Panc1 (cell line): ENCODE measurements around the gene VAPA.
"Not testable (repeated sequence)": the region's sequence is repeated elsewhere in the genome, so short reads cannot be mapped to it uniquely, and the experiment has no call there.

Source experiments
- POLR2AphosphoS5 ChIP-seq: IDR thresholded peaks from 2 replicates; pipeline ENCODE4 v1.6.1; 2012; ENCODE audit warnings: mild to moderate bottlenecking, low read depth, low read length, moderate library complexity
- SIN3A ChIP-seq: IDR thresholded peaks from 2 replicates; pipeline ENCODE4 v1.6.1; 2012; ENCODE audit warnings: low read depth, mild to moderate bottlenecking, low read length, moderate library complexity, borderline replicate concordance; ENCODE audit not compliant: insufficient read depth
- TCF7L2 ChIP-seq: IDR thresholded peaks from 2 replicates; pipeline ENCODE4 v1.6.1; 2011; ENCODE audit warnings: mild to moderate bottlenecking, low read depth, low read length, inconsistent platforms
- TF ChIP-seq, protein P1 (sequence below): fragments of 450-650 bp; IDR thresholded peaks from 2 replicates; pipeline ENCODE4 v1.5.1; 2017; ENCODE audit warnings: mild to moderate bottlenecking
- TF ChIP-seq, protein P2 (sequence below), 2 experiments: IDR thresholded peaks; 2 replicates each; pipeline ENCODE4 v1.6.1; 2011 to 2012; ENCODE audit warnings: low read depth in 2 of 2, control low read depth in 1 of 2, low read length in 1 of 2, mild to moderate bottlenecking in 1 of 2, moderate library complexity in 1 of 2; ENCODE audit not compliant: insufficient read depth in 1 of 2

DNA sequence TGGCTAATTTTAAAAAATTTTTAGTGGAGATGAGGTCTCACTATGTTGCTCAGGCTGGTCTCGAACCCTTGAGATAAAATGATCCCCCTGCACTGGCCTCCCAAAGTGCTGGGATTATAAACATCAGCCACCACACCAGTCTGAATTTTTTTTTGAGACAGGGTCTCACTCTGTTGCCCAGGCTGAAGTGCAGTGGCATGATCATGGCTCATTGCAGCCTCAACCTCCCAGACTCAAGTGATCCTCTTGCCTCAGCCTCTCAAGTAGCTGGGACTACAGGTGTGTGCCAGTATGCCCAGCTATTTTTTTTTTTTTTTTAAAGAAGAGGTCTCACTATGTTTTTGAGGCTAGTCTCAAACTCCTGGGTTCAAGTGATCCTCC is 14.3 kb upstream of the VAPA start:
- TF ChIP-seq, protein P1, sequence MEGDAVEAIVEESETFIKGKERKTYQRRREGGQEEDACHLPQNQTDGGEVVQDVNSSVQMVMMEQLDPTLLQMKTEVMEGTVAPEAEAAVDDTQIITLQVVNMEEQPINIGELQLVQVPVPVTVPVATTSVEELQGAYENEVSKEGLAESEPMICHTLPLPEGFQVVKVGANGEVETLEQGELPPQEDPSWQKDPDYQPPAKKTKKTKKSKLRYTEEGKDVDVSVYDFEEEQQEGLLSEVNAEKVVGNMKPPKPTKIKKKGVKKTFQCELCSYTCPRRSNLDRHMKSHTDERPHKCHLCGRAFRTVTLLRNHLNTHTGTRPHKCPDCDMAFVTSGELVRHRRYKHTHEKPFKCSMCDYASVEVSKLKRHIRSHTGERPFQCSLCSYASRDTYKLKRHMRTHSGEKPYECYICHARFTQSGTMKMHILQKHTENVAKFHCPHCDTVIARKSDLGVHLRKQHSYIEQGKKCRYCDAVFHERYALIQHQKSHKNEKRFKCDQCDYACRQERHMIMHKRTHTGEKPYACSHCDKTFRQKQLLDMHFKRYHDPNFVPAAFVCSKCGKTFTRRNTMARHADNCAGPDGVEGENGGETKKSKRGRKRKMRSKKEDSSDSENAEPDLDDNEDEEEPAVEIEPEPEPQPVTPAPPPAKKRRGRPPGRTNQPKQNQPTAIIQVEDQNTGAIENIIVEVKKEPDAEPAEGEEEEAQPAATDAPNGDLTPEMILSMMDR = not testable (repeated sequence)
- TF ChIP-seq, protein P2, sequence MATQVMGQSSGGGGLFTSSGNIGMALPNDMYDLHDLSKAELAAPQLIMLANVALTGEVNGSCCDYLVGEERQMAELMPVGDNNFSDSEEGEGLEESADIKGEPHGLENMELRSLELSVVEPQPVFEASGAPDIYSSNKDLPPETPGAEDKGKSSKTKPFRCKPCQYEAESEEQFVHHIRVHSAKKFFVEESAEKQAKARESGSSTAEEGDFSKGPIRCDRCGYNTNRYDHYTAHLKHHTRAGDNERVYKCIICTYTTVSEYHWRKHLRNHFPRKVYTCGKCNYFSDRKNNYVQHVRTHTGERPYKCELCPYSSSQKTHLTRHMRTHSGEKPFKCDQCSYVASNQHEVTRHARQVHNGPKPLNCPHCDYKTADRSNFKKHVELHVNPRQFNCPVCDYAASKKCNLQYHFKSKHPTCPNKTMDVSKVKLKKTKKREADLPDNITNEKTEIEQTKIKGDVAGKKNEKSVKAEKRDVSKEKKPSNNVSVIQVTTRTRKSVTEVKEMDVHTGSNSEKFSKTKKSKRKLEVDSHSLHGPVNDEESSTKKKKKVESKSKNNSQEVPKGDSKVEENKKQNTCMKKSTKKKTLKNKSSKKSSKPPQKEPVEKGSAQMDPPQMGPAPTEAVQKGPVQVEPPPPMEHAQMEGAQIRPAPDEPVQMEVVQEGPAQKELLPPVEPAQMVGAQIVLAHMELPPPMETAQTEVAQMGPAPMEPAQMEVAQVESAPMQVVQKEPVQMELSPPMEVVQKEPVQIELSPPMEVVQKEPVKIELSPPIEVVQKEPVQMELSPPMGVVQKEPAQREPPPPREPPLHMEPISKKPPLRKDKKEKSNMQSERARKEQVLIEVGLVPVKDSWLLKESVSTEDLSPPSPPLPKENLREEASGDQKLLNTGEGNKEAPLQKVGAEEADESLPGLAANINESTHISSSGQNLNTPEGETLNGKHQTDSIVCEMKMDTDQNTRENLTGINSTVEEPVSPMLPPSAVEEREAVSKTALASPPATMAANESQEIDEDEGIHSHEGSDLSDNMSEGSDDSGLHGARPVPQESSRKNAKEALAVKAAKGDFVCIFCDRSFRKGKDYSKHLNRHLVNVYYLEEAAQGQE (IDR thresholded peaks at IDR 0.05; ENCODE audit: insufficient read depth in 1 of 2, low read depth in 2 of 2, low read length in 1 of 2) = not testable (repeated sequence)
- TF ChIP-seq POLR2AphosphoS5, SIN3A, TCF7L2: not testable (repeated sequence)
